AG04450 (cell line): ENCODE measurements around the gene ANKRD26. TPM values are rescaled to one million over a fixed set of nuclear protein-coding genes. Genes with fewer than 3 reads are reported as not detected.

Experiments
- CTCF ChIA-PET: fragments of 300-600, 350-600 bp; formaldehyde crosslinking; extraction: SDS; loops from one replicate; lab custom pipeline; 2022; ENCODE audit warnings: antibody characterized with exemption, inconsistent platforms; lab: Charles Lee
- POLR2A ChIA-PET: fragments of 350-600 bp; formaldehyde crosslinking; extraction: SDS; loops from one replicate; lab custom pipeline; 2021; ENCODE audit warnings: antibody characterized with exemption, inconsistent platforms; lab: Yijun Ruan, JAX
- DNase-seq: peaks from one replicate; pipeline ENCODE4 v3.0.0-alpha.2; 2011; ENCODE audit warnings: low read depth, low spot score
- H3K27ac ChIP-seq: one replicate; pipeline ENCODE4 v1.5.1; 2012; ENCODE audit warnings: low read depth, low read length, control low read depth
- H3K27me3 ChIP-seq: one replicate; pipeline ENCODE4 v1.6.0; 2012; ENCODE audit warnings: low read length; ENCODE audit not compliant: control insufficient read depth, insufficient read depth
- H3K4me3 ChIP-seq: 2 replicates; pipeline ENCODE4 v1.5.1; 2011; ENCODE audit warnings: mild to moderate bottlenecking, low read depth, low read length, control low read depth
- H3K9me3 ChIP-seq: 2 replicates; pipeline ENCODE4 v1.5.1; 2012; ENCODE audit warnings: low read length; ENCODE audit not compliant: control insufficient read depth, insufficient read depth
- CTCF ChIP-seq: IDR thresholded peaks from 2 replicates; pipeline ENCODE4 v1.5.1; 2011; ENCODE audit warnings: low read depth, low read length, control low read depth, inconsistent platforms
- polyA minus RNA-seq: library from RNA; depleted of rRNA, polyadenylated mRNA; stranded (reverse); fragments of >200 nt; gene quantifications from 2 replicates; pipeline ENCODE4 v1.2.3, GENCODE V29; 2011; rRNA and poly(A)+ RNA removed
- polyA plus RNA-seq: library from polyadenylated mRNA; depleted of rRNA; stranded (reverse); fragments of >200 nt; gene quantifications from 2 replicates; pipeline ENCODE4 v1.2.3, GENCODE V29; 2011; rRNA removed

ANKRD26 gene
- polyA plus RNA-seq (2.3 and 3.6 TPM in 2 replicates), polyA minus RNA-seq (2.2 and 4.8 TPM in 2 replicates)

GRCh38 chr10:27099916-27100812 is at the start of gene ANKRD26:
Gene ANKRD26 (minus strand): TSS chr10:27100494. CDS start chr10:27100326, 168 bp downstream.
- POLR2A ChIA-PET = no interaction called here

DNA sequence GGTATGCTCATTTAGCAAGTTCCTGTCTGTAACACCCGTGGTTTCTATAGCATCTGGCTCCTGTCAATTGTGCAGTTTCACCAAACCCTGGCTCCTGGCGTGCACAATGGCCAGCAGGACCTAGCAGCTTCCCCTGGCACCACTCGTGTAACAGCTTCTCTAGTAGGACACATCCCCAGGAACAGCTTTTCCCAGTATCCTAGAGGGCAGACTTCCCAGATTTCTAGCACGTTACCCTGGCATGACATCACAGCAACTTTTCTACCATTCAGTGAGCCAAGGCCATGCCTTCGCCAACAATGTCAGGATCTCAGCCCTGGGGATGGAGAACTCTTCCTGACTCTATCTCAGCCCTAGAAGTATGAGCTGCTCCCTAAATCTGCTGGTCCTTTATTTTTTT is 47.4 kb upstream of the ANKRD26 start:
- Histone ChIP-seq H3K27me3 (no peaks in the 10 kb centered on the region), H3K4me3 (no peak overlapping the region), H3K27ac (no peak overlapping the region), H3K9me3 (no peaks in the 10 kb centered on the region)
- TF ChIP-seq CTCF = no peak
- DNase-seq = no peak
- CTCF ChIA-PET = no interaction called here
- POLR2A ChIA-PET = no interaction called here

More at GRCh38 chr10:27099916-27100812, at the start of gene ANKRD26:
- peak within 1 kb of the TSS; percentile 87 for H3K27ac ChIP-seq
- CTCF ChIA-PET = no interaction called here
- H3K9me3 ChIP-seq = no peaks in the 10 kb centered on the region
- H3K27me3 ChIP-seq = no peaks in the 10 kb centered on the region
- TF ChIP-seq CTCF = no peak
- DNase-seq = peak; percentile 96
- peak within 1 kb of the TSS; percentile 85 for H3K4me3 ChIP-seq

GRCh38 chr10:27145937-27146336 is 45.6 kb upstream of the ANKRD26 start:
- ChIA-PET CTCF (interaction anchor here (1.2 to 1.5 kb wide), 3 partner anchors 8 to 214 kb away, joined by 3 to 4 read pairs (median 4); partner anchors contain the start of gene YME1L1), POLR2A (no interaction called here)
- no peaks in the 10 kb centered on the region for H3K9me3 ChIP-seq
- no peak for DNase-seq
- H3K27ac ChIP-seq = no peak overlapping the region
- no peak overlapping the region for H3K4me3 ChIP-seq
- H3K27me3 ChIP-seq = no peaks in the 10 kb centered on the region
- no peak for TF ChIP-seq CTCF

DNA sequence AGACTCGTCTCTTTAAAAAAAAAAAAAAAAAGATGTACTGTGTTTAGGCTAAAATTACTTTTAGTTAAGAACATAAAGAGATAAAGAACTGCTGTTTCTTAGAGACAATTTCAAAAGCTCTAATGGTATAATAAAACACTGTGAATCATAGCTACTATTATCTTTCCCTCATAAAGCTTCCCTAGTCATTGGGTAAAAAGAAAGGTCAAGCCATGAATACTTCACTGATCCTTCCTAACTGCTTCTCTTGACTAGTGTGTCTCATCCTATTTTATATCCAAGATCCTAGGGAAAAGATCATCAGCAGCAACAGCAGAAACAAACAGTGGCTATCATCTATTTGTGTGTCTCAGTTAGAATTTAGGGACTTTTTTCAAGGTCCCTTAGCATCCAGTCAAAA is 43.4 kb upstream of the ANKRD26 start:
- Histone ChIP-seq H3K27me3 (no peaks in the 10 kb centered on the region), H3K9me3 (no peaks in the 10 kb centered on the region), H3K4me3 (no peak overlapping the region), H3K27ac (no peak overlapping the region)
- POLR2A ChIA-PET = interaction anchor here (1.5 kb wide), 1 partner anchor 10 kb away, joined by 10 read pairs; the partner anchor contains the start of gene YME1L1
- CTCF ChIA-PET = no interaction called here
- DNase-seq = no peak
- TF ChIP-seq CTCF = no peak

GRCh38 chr10:27138277-27138676 is 38.0 kb upstream of the ANKRD26 start:
- CTCF ChIA-PET = no interaction called here
- TF ChIP-seq CTCF = no peak
- DNase-seq = no peak
- Histone ChIP-seq H3K27me3 (no peaks in the 10 kb centered on the region), H3K27ac (no peak overlapping the region), H3K9me3 (no peaks in the 10 kb centered on the region), H3K4me3 (no peak overlapping the region)
- POLR2A ChIA-PET = interaction anchor here (0.6 kb wide), 1 partner anchor 86 kb away, joined by 5 read pairs; no protein-coding TSS in a partner anchor
